Measurements from ENCODE around the gene AKAP13.

DNA sequence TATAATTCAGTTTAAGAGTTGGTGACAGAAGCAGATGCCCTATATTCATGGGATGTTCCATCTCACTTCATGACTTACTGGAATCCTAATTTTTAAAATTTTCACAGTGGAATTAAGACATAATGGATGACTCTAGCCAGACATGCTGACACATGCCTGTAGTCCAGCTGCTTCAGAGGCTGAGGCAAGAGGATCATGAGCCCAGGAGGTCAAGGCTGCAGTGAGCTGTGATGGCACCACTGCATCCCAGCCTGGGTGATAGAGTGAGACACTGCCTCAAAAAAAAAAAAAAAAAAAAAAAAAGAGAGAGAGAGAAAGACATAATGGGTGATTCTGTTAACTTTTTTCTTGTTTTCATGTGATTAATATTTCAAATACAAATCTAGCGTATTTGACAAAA, 290.8 kb downstream of the AKAP13 start:
- TF ChIP-seq, protein P1, sequence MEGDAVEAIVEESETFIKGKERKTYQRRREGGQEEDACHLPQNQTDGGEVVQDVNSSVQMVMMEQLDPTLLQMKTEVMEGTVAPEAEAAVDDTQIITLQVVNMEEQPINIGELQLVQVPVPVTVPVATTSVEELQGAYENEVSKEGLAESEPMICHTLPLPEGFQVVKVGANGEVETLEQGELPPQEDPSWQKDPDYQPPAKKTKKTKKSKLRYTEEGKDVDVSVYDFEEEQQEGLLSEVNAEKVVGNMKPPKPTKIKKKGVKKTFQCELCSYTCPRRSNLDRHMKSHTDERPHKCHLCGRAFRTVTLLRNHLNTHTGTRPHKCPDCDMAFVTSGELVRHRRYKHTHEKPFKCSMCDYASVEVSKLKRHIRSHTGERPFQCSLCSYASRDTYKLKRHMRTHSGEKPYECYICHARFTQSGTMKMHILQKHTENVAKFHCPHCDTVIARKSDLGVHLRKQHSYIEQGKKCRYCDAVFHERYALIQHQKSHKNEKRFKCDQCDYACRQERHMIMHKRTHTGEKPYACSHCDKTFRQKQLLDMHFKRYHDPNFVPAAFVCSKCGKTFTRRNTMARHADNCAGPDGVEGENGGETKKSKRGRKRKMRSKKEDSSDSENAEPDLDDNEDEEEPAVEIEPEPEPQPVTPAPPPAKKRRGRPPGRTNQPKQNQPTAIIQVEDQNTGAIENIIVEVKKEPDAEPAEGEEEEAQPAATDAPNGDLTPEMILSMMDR (IDR thresholded peaks at IDR 0.05): no peak
- no peak for TF ChIP-seq POLR2A (IDR thresholded peaks at IDR 0.05)
